ENCODE measurements around the gene EOMES. TPM values are rescaled to one million over a fixed set of nuclear protein-coding genes. Genes with fewer than 3 reads are reported as not detected.

The EOMES gene
- total and polyA plus RNA-seq, 2 of the 4 experiments (the other 2 are of a cell fraction) = not detected

DNA sequence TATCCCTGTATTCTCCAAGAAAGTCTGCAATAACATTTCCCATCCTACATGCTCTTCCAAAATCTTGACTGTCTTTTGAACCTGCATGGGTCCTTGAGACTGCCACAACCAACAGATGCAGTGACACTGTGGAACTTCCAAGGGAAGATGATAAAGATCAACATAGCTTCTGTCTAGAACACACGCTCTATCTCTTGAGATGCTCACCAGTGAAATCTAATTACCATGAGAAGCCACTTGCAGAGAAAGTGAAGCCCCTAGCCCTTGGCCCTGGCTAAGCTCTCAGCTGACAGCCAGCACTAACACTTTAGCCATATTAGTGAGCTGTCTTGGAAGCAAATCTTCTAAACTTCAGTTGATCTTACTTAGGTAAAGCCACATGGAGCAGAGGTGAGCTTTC, 36.6 kb downstream of the EOMES start:
- Histone ChIP-seq H4K20me1 (ENCODE audit: insufficient read depth, low read length) (no peaks in the 10 kb centered on the region), H3K27ac (ENCODE audit: insufficient read depth, low read length) (no peak overlapping the region), H2BK15ac (ENCODE audit: low read depth, low read length) (no peak overlapping the region), H3K9ac (ENCODE audit: low read depth, low read length) (no peak overlapping the region), H3K18ac (ENCODE audit: low read depth, low read length) (peak overlapping the region; percentile 20; the same call in 1 of the 2 replicates), H4K5ac (ENCODE audit: low read depth, low read length) (no peak overlapping the region), H3K4me1 (ENCODE audit: control insufficient read depth, insufficient read depth, low read length) (peaks cover 5% of the 10 kb centered on the region), H3K27me3 (ENCODE audit: control insufficient read depth, insufficient read depth, low read length) (no peaks in the 10 kb centered on the region), H3K9me3 (ENCODE audit: control insufficient read depth, insufficient read depth, low read length) (no peaks in the 10 kb centered on the region), H3K23ac (ENCODE audit: low read depth, low read length) (no peak overlapping the region), H4K91ac (ENCODE audit: insufficient read depth, low read depth, low read length) (no peak overlapping the region), H3K14ac (replicated peaks; ENCODE audit: low read depth, low read length) (no peak overlapping the region), H3K56ac (ENCODE audit: extremely low read depth, insufficient read depth, low read length) (no peak overlapping the region), H3K79me1 (ENCODE audit: low read depth in 1 of 2, low read length in 2 of 2) (peaks cover 0 to 5% of the 10 kb centered on the region in 2 experiments; a peak in 1 of 4 replicates), H3K4me2 (ENCODE audit: low read depth, low read length) (no peak overlapping the region), H4K8ac (ENCODE audit: low read depth in 2 of 2, low read length in 2 of 2) (no peak overlapping the region), H3K4ac (ENCODE audit: low read depth, low read length) (no peak overlapping the region), H3K4me3 (ENCODE audit: insufficient read depth, low read depth, low read length) (no peak overlapping the region), H2AFZ (replicated peaks; ENCODE audit: low read length, poor library complexity) (no peak overlapping the region), H2BK20ac (ENCODE audit: low read depth, low read length) (no peak overlapping the region), H2BK120ac (ENCODE audit: low read depth, low read length) (no peak overlapping the region), H2AK5ac (ENCODE audit: low read depth, low read length) (no peak overlapping the region), H3K36me3 (ENCODE audit: control insufficient read depth, insufficient read depth, low read length) (no peaks in the 10 kb centered on the region), H2AK9ac (replicated peaks; ENCODE audit: low read depth, low read length, poor library complexity) (no peak overlapping the region), H3K9me1 (ENCODE audit: insufficient read depth, low read length) (peaks cover 5% of the 10 kb centered on the region), H2BK5ac (ENCODE audit: low read depth, low read length, poor library complexity, severe bottlenecking) (no peak overlapping the region)
- ChIA-PET CTCF (interaction anchor here (1.1 kb wide), 1 partner anchor 9 kb away, joined by 3 read pairs; no protein-coding TSS in a partner anchor), POLR2A (ENCODE audit: unreplicated experiment) (no interaction called here)
- no peak for ATAC-seq (ENCODE audit: low read depth)
- no TSS peak for BruUV-seq (replicated peaks)
- dilution Hi-C loops (cut with HindIII; ENCODE audit: low sequenced_read_pairs, unreplicated experiment) = no loop called here
- no peak for DNase-seq
- in situ Hi-C loops (cut with MboI; ENCODE audit: low sequenced_read_pairs) = loop anchor here (10.0 kb wide), 2 partner anchors 371 to 551 kb away; no protein-coding TSS in a partner anchor
- intact Hi-C loops (cut with micrococcal nuclease) = no loop called here
- TF ChIP-seq, protein P1, sequence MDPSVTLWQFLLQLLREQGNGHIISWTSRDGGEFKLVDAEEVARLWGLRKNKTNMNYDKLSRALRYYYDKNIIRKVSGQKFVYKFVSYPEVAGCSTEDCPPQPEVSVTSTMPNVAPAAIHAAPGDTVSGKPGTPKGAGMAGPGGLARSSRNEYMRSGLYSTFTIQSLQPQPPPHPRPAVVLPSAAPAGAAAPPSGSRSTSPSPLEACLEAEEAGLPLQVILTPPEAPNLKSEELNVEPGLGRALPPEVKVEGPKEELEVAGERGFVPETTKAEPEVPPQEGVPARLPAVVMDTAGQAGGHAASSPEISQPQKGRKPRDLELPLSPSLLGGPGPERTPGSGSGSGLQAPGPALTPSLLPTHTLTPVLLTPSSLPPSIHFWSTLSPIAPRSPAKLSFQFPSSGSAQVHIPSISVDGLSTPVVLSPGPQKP (IDR thresholded peaks at IDR 0.05; ENCODE audit: borderline replicate concordance, low read depth, low read length) = no peak
- TF ChIP-seq CHD1 (IDR thresholded peaks at IDR 0.05; ENCODE audit: low read depth, low read length) = no peak
- no peak for TF ChIP-seq FOS (IDR thresholded peaks at IDR 0.05; ENCODE audit: low read depth, low read length)
- no peak for TF ChIP-seq MAZ (IDR thresholded peaks at IDR 0.05; ENCODE audit: borderline replicate concordance, low read depth, low read length)
- WGBS, 2 experiments (ENCODE audit: extremely low coverage in 2 of 2, insufficient read length in 1 of 2) = no CpG with 5 or more reads among the region's 1 CpG
